Hepatocyte (in vitro differentiated cells): Measurements from ENCODE around the gene MAP3K20. TPM values are rescaled to one million over a fixed set of nuclear protein-coding genes. Genes with fewer than 3 reads are reported as not detected.

Experiments used
- DNase-seq: peaks from one replicate; pipeline ENCODE4 v3.0.0-alpha.2; 2016; ENCODE audit warnings: low spot score
- H2AFZ ChIP-seq: fragments of 200-600 bp; sonication (generic); 2 replicates; pipeline ENCODE4 v1.6.0; 2016; ENCODE audit warnings: antibody characterized with exemption, mild to moderate bottlenecking
- H3K27ac ChIP-seq: fragments of 200-600 bp; sonication (generic); 2 replicates; pipeline ENCODE4 v1.5.1; 2016; ENCODE audit warnings: mild to moderate bottlenecking
- H3K27me3 ChIP-seq: fragments of 200-600 bp; sonication (generic); 2 replicates; pipeline ENCODE4 v1.6.1; 2016
- H3K36me3 ChIP-seq: fragments of 200-600 bp; sonication (generic); replicated peaks from 2 replicates; pipeline ENCODE4 v1.5.1; 2016; ENCODE audit warnings: low read depth; ENCODE audit not compliant: insufficient read depth
- H3K4me1 ChIP-seq: fragments of 200-600 bp; sonication (generic); 2 replicates; pipeline ENCODE4 v1.5.1; 2016; ENCODE audit warnings: mild to moderate bottlenecking, moderate library complexity; ENCODE audit not compliant: insufficient read depth
- H3K4me2 ChIP-seq: fragments of 200-600 bp; sonication (generic); 2 replicates; pipeline ENCODE4 v1.6.0; 2016
- H3K4me3 ChIP-seq: fragments of 200-600 bp; sonication (generic); 2 replicates; pipeline ENCODE4 v1.5.1; 2016; ENCODE audit warnings: mild to moderate bottlenecking
- H3K79me2 ChIP-seq: fragments of 200-600 bp; sonication (generic); 2 replicates; pipeline ENCODE4 v1.6.0; 2017; ENCODE audit warnings: mild to moderate bottlenecking
- H3K9me2 ChIP-seq: fragments of 200-600 bp; sonication (generic); replicated peaks from 2 replicates; pipeline ENCODE4 v1.6.0; 2017; ENCODE audit warnings: mild to moderate bottlenecking; ENCODE audit not compliant: insufficient read depth
- H3K9me3 ChIP-seq: fragments of 200-600 bp; sonication (generic); 2 replicates; pipeline ENCODE4 v1.5.1; 2016; ENCODE audit warnings: low read depth, mild to moderate bottlenecking
- H4K20me1 ChIP-seq: fragments of 200-600 bp; sonication (generic); 2 replicates; pipeline ENCODE4 v1.6.0; 2016; ENCODE audit warnings: mild to moderate bottlenecking; ENCODE audit not compliant: insufficient read depth, poor library complexity, severe bottlenecking
- EZH2 ChIP-seq: fragments of 200-600 bp; sonication (generic); IDR thresholded peaks from 2 replicates; pipeline ENCODE4 v1.6.1; 2016; ENCODE audit warnings: antibody characterized with exemption, mild to moderate bottlenecking, borderline replicate concordance
- EZH2phosphoT487 ChIP-seq: fragments of 200-600 bp; sonication (generic); IDR thresholded peaks from one replicate; pipeline ENCODE4 v1.6.1; 2018; ENCODE audit warnings: antibody characterized with exemption, mild to moderate bottlenecking, low read depth, moderate library complexity; ENCODE audit not compliant: unreplicated experiment, severe bottlenecking
- WGBS: methylation state at CpG from one replicate; pipeline ENCODE4 v1.1.6; 2016; ENCODE audit warnings: low lambda C conversion rate; ENCODE audit errors: missing lambda C conversion rate; 5-methylcytosine and 5-hydroxymethylcytosine counted together
- polyA plus RNA-seq: library from polyadenylated mRNA; unstranded; fragments of >200 nt; fragmentation: Nextera tagmentation; extraction: Ambion mirVana; gene quantifications from 2 replicates; pipeline ENCODE4 v1.2.1, GENCODE V29; 2016
- total RNA-seq: library from RNA; depleted of rRNA; stranded (reverse); fragments of >200 nt; gene quantifications from 2 replicates; pipeline ENCODE4 v1.2.3, GENCODE V29; 2014
- TF ChIP-seq, protein P1 (sequence below): fragments of 200-600 bp; sonication (generic); IDR thresholded peaks from 2 replicates; pipeline ENCODE4 v1.5.1; 2016; ENCODE audit warnings: antibody characterized with exemption, mild to moderate bottlenecking; ENCODE audit not compliant: poor library complexity

MAP3K20 gene
- total and polyA plus RNA-seq, 2 experiments from 2014 or later: 16.5 to 23.3 TPM

- TF ChIP-seq, protein P1, sequence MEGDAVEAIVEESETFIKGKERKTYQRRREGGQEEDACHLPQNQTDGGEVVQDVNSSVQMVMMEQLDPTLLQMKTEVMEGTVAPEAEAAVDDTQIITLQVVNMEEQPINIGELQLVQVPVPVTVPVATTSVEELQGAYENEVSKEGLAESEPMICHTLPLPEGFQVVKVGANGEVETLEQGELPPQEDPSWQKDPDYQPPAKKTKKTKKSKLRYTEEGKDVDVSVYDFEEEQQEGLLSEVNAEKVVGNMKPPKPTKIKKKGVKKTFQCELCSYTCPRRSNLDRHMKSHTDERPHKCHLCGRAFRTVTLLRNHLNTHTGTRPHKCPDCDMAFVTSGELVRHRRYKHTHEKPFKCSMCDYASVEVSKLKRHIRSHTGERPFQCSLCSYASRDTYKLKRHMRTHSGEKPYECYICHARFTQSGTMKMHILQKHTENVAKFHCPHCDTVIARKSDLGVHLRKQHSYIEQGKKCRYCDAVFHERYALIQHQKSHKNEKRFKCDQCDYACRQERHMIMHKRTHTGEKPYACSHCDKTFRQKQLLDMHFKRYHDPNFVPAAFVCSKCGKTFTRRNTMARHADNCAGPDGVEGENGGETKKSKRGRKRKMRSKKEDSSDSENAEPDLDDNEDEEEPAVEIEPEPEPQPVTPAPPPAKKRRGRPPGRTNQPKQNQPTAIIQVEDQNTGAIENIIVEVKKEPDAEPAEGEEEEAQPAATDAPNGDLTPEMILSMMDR: no peak
- no peak for TF ChIP-seq EZH2
- TF ChIP-seq EZH2phosphoT487: no peak
- no peaks in the 10 kb centered on the region for H3K9me3 ChIP-seq
- no peak overlapping the region for H3K4me3 ChIP-seq
- WGBS: 93% methylated on average over 3 of the region's 3 CpGs
- no peaks in the 10 kb centered on the region for H4K20me1 ChIP-seq
- no peaks in the 10 kb centered on the region for H3K9me2 ChIP-seq
- no peaks in the 10 kb centered on the region for H3K36me3 ChIP-seq
- H3K27ac ChIP-seq: no peak overlapping the region
- no peak overlapping the region for H3K4me2 ChIP-seq
- H2AFZ ChIP-seq: no peak overlapping the region
- peaks cover 17% of the 10 kb centered on the region for H3K4me1 ChIP-seq
- H3K79me2 ChIP-seq: peaks cover 19% of the 10 kb centered on the region
- H3K27me3 ChIP-seq: no peaks in the 10 kb centered on the region
- no peak for DNase-seq
These were observed 82.1 kb downstream of the MAP3K20 start for GRCh38 chr2:173157676-173158293.

DNA sequence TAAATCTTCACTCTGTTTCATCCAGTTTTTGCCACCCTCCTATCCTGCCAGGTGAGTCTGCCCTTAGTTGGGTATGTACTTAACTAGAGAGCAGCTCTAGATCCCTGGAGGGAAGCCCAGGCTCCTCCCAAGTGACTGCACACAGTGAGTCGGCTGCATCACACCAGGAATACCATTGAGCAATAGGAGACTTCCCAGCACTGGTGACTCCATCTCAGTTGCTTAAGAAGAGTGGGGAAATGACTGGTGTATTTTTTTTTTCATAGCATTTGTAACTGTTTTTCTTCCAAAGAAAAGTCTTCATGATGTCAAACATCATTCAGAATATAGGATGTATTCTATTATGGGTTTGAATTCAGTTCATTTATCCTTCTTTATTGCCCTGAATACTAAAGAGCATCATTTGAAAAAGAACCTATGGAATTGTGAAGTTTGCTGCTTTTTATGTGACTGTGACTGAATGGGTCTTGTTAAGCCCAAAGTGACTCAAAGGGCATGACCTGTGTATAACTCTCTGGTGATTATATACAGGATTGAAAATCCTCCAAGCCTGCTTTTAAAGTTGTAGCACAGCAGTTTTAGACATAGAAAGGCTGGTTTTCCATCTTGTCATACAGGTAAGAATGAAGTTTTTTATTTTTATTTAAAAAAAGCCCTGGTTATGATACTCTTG lies 84.3 kb downstream of the MAP3K20 start:
- H3K4me2 ChIP-seq: peak overlapping the region; percentile 3
- DNase-seq: peak; percentile 86
- peaks cover 17% of the 10 kb centered on the region for H3K4me1 ChIP-seq
- no peak overlapping the region for H2AFZ ChIP-seq
- no peaks in the 10 kb centered on the region for H4K20me1 ChIP-seq
- peak overlapping the region; percentile 70 for H3K27ac ChIP-seq
- no peaks in the 10 kb centered on the region for H3K36me3 ChIP-seq
- H3K9me2 ChIP-seq: no peaks in the 10 kb centered on the region
- no peaks in the 10 kb centered on the region for H3K9me3 ChIP-seq
- TF ChIP-seq EZH2 (no peak), EZH2phosphoT487 (no peak)
- TF ChIP-seq, protein P1: no peak
- H3K4me3 ChIP-seq: no peak overlapping the region
- H3K27me3 ChIP-seq: no peaks in the 10 kb centered on the region
- 35% methylated on average over 1 of the region's 1 CpG for WGBS
- peaks cover 8% of the 10 kb centered on the region for H3K79me2 ChIP-seq

- H3K4me1 ChIP-seq: peaks cover 17% of the 10 kb centered on the region
- H3K4me3 ChIP-seq: no peak overlapping the region
- H3K36me3 ChIP-seq: no peaks in the 10 kb centered on the region
- no peaks in the 10 kb centered on the region for H3K9me3 ChIP-seq
- peak overlapping the region; percentile 3 for H3K4me2 ChIP-seq
- TF ChIP-seq EZH2phosphoT487: no peak
- no peaks in the 10 kb centered on the region for H3K27me3 ChIP-seq
- H4K20me1 ChIP-seq: no peaks in the 10 kb centered on the region
- H3K9me2 ChIP-seq: no peaks in the 10 kb centered on the region
- peak overlapping the region; percentile 59 for H3K27ac ChIP-seq
- H2AFZ ChIP-seq: no peak overlapping the region
- DNase-seq: no peak
- peaks cover 7% of the 10 kb centered on the region for H3K79me2 ChIP-seq
- WGBS: 78% methylated on average over 4 of the region's 4 CpGs
These were observed 85.0 kb downstream of the MAP3K20 start for GRCh38 chr2:173160618-173161017.

DNA sequence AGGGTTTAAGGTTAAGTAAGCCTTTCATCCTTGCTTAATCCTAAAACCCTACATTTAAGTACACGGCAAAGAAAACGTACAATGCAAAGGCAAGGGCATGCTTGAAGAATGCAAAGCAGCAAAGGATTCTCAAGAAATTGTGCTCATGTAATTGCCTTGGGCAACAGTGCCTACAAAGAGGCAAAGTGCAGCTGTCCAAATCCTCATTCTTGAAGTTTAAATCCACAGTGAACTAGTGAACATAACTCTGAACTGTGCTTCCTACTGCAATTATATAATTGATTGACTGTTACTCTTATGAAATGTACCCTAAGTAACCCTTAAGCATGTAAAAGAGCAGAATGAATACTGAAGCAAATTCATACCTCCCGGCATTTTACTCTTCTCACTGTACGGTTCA lies 85.4 kb downstream of the MAP3K20 start:
- Histone ChIP-seq H3K79me2 (peaks cover 7% of the 10 kb centered on the region), H3K36me3 (no peaks in the 10 kb centered on the region), H3K9me2 (no peaks in the 10 kb centered on the region), H3K27me3 (no peaks in the 10 kb centered on the region), H3K27ac (peak overlapping the region; percentile 59), H3K4me3 (no peak overlapping the region), H3K9me3 (no peaks in the 10 kb centered on the region), H3K4me1 (peaks cover 17% of the 10 kb centered on the region), H3K4me2 (no peak overlapping the region), H2AFZ (no peak overlapping the region), H4K20me1 (no peaks in the 10 kb centered on the region)
- no peak for DNase-seq
- WGBS: 71% methylated on average over 4 of the region's 4 CpGs
- TF ChIP-seq EZH2: no peak
- no peak for TF ChIP-seq EZH2phosphoT487
- TF ChIP-seq, protein P1: no peak
